H1 (cell line): ENCODE data around the gene TLL1. TPM values are rescaled to one million over a fixed set of nuclear protein-coding genes. Genes with fewer than 3 reads are reported as not detected.

ENCODE experiments used
- CHD1 ChIP-seq: IDR thresholded peaks from 2 replicates; pipeline ENCODE4 v1.6.1; 2012; ENCODE audit warnings: low read depth, low read length, improper control_type of control experiment
- CHD7 ChIP-seq: fragments of 300-600 bp; sonication (generic); IDR thresholded peaks from 2 replicates; pipeline ENCODE4 v1.7.1; 2012; ENCODE audit warnings: low read length, moderate library complexity, mild to moderate bottlenecking, inconsistent platforms; ENCODE audit not compliant: insufficient replicate concordance
- E2F6 ChIP-seq: IDR thresholded peaks from 2 replicates; pipeline ENCODE4 v1.6.1; 2012; ENCODE audit warnings: inconsistent platforms
- GTF2F1 ChIP-seq: IDR thresholded peaks from 2 replicates; pipeline ENCODE4 v1.6.1; 2012; ENCODE audit warnings: low read depth, low read length, improper control_type of control experiment, borderline replicate concordance
- HDAC6 ChIP-seq: IDR thresholded peaks from one replicate; pipeline ENCODE4 v1.7.1; 2012; ENCODE audit warnings: low read depth, mild to moderate bottlenecking, inconsistent platforms, low read length, moderate library complexity
- NRF1 ChIP-seq: IDR thresholded peaks from 2 replicates; pipeline ENCODE4 v1.6.1; 2011; ENCODE audit warnings: mild to moderate bottlenecking, low read depth, low read length, improper control_type of control experiment
- SAP30 ChIP-seq: fragments of 300-600 bp; sonication (generic); IDR thresholded peaks from 2 replicates; pipeline ENCODE4 v1.7.1; 2012; ENCODE audit warnings: low read length, moderate library complexity, mild to moderate bottlenecking, inconsistent platforms; ENCODE audit not compliant: insufficient read depth, insufficient replicate concordance
- USF2 ChIP-seq: IDR thresholded peaks from 2 replicates; pipeline ENCODE4 v1.6.1; 2011; ENCODE audit warnings: low read length, improper control_type of control experiment
- polyA plus RNA-seq, 7 experiments: library from polyadenylated mRNA; depleted of rRNA in 3 of 7; stranded (reverse) in 5 of 7; unstranded in 2 of 7; fragments of >200 nt in 5 of 7; fragments of 200-250 nt in 2 of 7; gene quantifications; 1 replicate in 5 of 7; 2 replicates in 1 of 7; 4 replicates in 1 of 7; pipeline versions ENCODE4 v1.2.1 to v1.2.3, GENCODE V29; 2011 to 2013; ENCODE audit warnings: missing spikeins in 2 of 7, mixed read lengths in 2 of 7
- total RNA-seq: library from RNA; stranded (reverse); fragmentation: NEBNext Ultra II Directional; extraction: Animal tissue kit (Norgen Biotek cat#: 25700); gene quantifications from 2 replicates; pipeline ENCODE4 v1.2.1, GENCODE V29; 2021

The TLL1 gene
- total and polyA plus RNA-seq, 2 of the 8 experiments (the other 6 are each of a cell fraction or from before 2014, with no cell fraction given): 0.18 to 1.1 TPM

GRCh38 chr4:165991325-165992180 is 118.5 kb downstream of the TLL1 start (continued):
- no peak for TF ChIP-seq CHD7
- no peak for TF ChIP-seq HDAC6
- TF ChIP-seq USF2: no peak
- no peak for TF ChIP-seq GTF2F1
- TF ChIP-seq SAP30: no peak
- no peak for TF ChIP-seq E2F6
- no peak for TF ChIP-seq NRF1
- no peak for TF ChIP-seq CHD1
